ENCODE results near the gene XRCC6. TPM values are rescaled to one million over a fixed set of nuclear protein-coding genes. Genes with fewer than 3 reads are reported as not detected.
A peak's percentile ranks its signal among the peaks of the same experiment; 100 is the strongest.
"Not testable (repeated sequence)": the region's sequence is repeated elsewhere in the genome, so short reads cannot be mapped to it uniquely, and the experiment has no call there.

Gene XRCC6
- total RNA-seq, 8 experiments from 2014 or later = 205 to 384 (median 275) TPM

- Histone ChIP-seq H3K27ac (no peak overlapping the region), H3K4me3 (no peak overlapping the region), H3K4me1 (replicated peaks in 1 of 2) (peaks cover 0 to under 1% of the 10 kb centered on the region in 2 donors)
- WGBS, 10 experiments = 83 to 100% (median 100%) methylated on average over 1 to 2 of the region's 2 CpGs; no CpG with 5 or more reads in 3 of the 10 experiments
- ATAC-seq (replicated peaks in 6 of 8) = no peak
- in situ Hi-C loops (cut with MboI; ENCODE audit: low pct_unique_long_range_greater_than_20kb in 2 of 9, low sequenced_read_pairs in 9 of 9, unreplicated experiment in 9 of 9) = no loop called here
Measured at GRCh38 chr22:41661713-41662112, 40.6 kb downstream of the XRCC6 start.

- 100% methylated on average over 4 of the region's 9 CpGs; no CpG with 5 or more reads in 9 of the 10 experiments for WGBS, 10 experiments
- H3K4me3 ChIP-seq; H3K27ac ChIP-seq; H3K4me1 ChIP-seq (replicated peaks in 1 of 2); in situ Hi-C loops (cut with MboI; ENCODE audit: low pct_unique_long_range_greater_than_20kb in 2 of 9, low sequenced_read_pairs in 9 of 9, unreplicated experiment in 9 of 9); ATAC-seq (replicated peaks in 6 of 8): not testable (repeated sequence)
Measured at GRCh38 chr22:41663594-41663993, 42.5 kb downstream of the XRCC6 start.

GRCh38 chr22:41664490-41664889 is 43.4 kb downstream of the XRCC6 start:
- Histone ChIP-seq H3K4me3 (no peak overlapping the region), H3K27ac (no peak overlapping the region), H3K4me1 (replicated peaks in 1 of 2) (peaks cover 4 to 7% of the 10 kb centered on the region in 2 donors)
- ATAC-seq (replicated peaks in 6 of 8) = no peak
- in situ Hi-C loops (cut with MboI; ENCODE audit: low pct_unique_long_range_greater_than_20kb in 2 of 9, low sequenced_read_pairs in 9 of 9, unreplicated experiment in 9 of 9) = no loop called here

- Histone ChIP-seq H3K27ac (no peak overlapping the region), H3K4me1 (replicated peaks in 1 of 2) (peaks cover 4 to 7% of the 10 kb centered on the region in 2 donors), H3K4me3 (no peak overlapping the region)
- 60 to 100% (median 94%) methylated on average over 1 to 2 of the region's 3 CpGs; no CpG with 5 or more reads in 5 of the 10 experiments for WGBS, 10 experiments
- ATAC-seq (replicated peaks in 6 of 8) = no peak
- in situ Hi-C loops (cut with MboI; ENCODE audit: low pct_unique_long_range_greater_than_20kb in 2 of 9, low sequenced_read_pairs in 9 of 9, unreplicated experiment in 9 of 9) = no loop called here
Measured at GRCh38 chr22:41664951-41665350, 43.9 kb downstream of the XRCC6 start.

GRCh38 chr22:41668971-41669911 is 48.1 kb downstream of the XRCC6 start:
- ATAC-seq (replicated peaks in 6 of 8) = no peak
- no peak overlapping the region for H3K27ac ChIP-seq
- 0 to 94% (median 80%) methylated on average over 3 to 13 of the region's 21 CpGs; no CpG with 5 or more reads in 1 of the 10 experiments for WGBS, 10 experiments
- no peak overlapping the region for H3K4me3 ChIP-seq
- H3K4me1 ChIP-seq (replicated peaks in 1 of 2) = peaks cover 4 to 7% of the 10 kb centered on the region in 2 donors
- in situ Hi-C loops (cut with MboI; ENCODE audit: low pct_unique_long_range_greater_than_20kb in 2 of 9, low sequenced_read_pairs in 9 of 9, unreplicated experiment in 9 of 9) = no loop called here

- in situ Hi-C loops (cut with MboI; ENCODE audit: low pct_unique_long_range_greater_than_20kb in 2 of 9, low sequenced_read_pairs in 9 of 9, unreplicated experiment in 9 of 9); H3K4me3 ChIP-seq; ATAC-seq (replicated peaks in 6 of 8); H3K27ac ChIP-seq; H3K4me1 ChIP-seq (replicated peaks in 1 of 2): not testable (repeated sequence)
- WGBS, 10 experiments = 60 to 100% (median 90%) methylated on average over 1 to 7 of the region's 10 CpGs; no CpG with 5 or more reads in 3 of the 10 experiments
Measured at GRCh38 chr22:41672096-41672495, 51.0 kb downstream of the XRCC6 start.

GRCh38 chr22:41672780-41673509 is 51.9 kb downstream of the XRCC6 start:
- Histone ChIP-seq H3K27ac (no peak overlapping the region), H3K4me1 (replicated peaks in 1 of 2) (no peaks in the 10 kb centered on the region), H3K4me3 (no peak overlapping the region)
- WGBS, 10 experiments = 59 to 100% (median 83%) methylated on average over 1 to 5 of the region's 6 CpGs; no CpG with 5 or more reads in 1 of the 10 experiments
- in situ Hi-C loops (cut with MboI; ENCODE audit: low pct_unique_long_range_greater_than_20kb in 2 of 9, low sequenced_read_pairs in 9 of 9, unreplicated experiment in 9 of 9) = no loop called here
- ATAC-seq (replicated peaks in 6 of 8) = peak in 3 of 8 experiments; percentile 23 to 49 (median 37)

GRCh38 chr22:41674846-41675340 is 53.8 kb downstream of the XRCC6 start:
- H3K4me3 ChIP-seq = no peak overlapping the region
- 79 to 100% (median 92%) methylated on average over 1 to 9 of the region's 12 CpGs; no CpG with 5 or more reads in 4 of the 10 experiments for WGBS, 10 experiments
- in situ Hi-C loops (cut with MboI; ENCODE audit: low pct_unique_long_range_greater_than_20kb in 2 of 9, low sequenced_read_pairs in 9 of 9, unreplicated experiment in 9 of 9) = loop anchor here in 1 of 9 experiments (25.0 kb wide), 1 partner anchor 262 kb away; the partner anchor contains the start of genes CENPM and TNFRSF13C
- H3K27ac ChIP-seq = no peak overlapping the region
- no peak for ATAC-seq (replicated peaks in 6 of 8)
- H3K4me1 ChIP-seq (replicated peaks in 1 of 2) = no peaks in the 10 kb centered on the region

- in situ Hi-C loops (cut with MboI; ENCODE audit: low pct_unique_long_range_greater_than_20kb in 2 of 9, low sequenced_read_pairs in 9 of 9, unreplicated experiment in 9 of 9) = loop anchor here in 1 of 9 experiments (25.0 kb wide), 1 partner anchor 261 kb away; the partner anchor contains the start of genes CENPM and TNFRSF13C
- no peaks in the 10 kb centered on the region for H3K4me1 ChIP-seq (replicated peaks in 1 of 2)
- no peak overlapping the region for H3K27ac ChIP-seq
- no peak overlapping the region for H3K4me3 ChIP-seq
- 83 to 100% (median 96%) methylated on average over 1 to 4 of the region's 4 CpGs; no CpG with 5 or more reads in 3 of the 10 experiments for WGBS, 10 experiments
- no peak for ATAC-seq (replicated peaks in 6 of 8)
Measured at GRCh38 chr22:41676134-41676533, 55.0 kb downstream of the XRCC6 start.

- WGBS, 10 experiments = 18 to 88% (median 67%) methylated on average over 1 to 14 of the region's 14 CpGs; no CpG with 5 or more reads in 2 of the 10 experiments
- Histone ChIP-seq H3K4me3 (peak overlapping the region; percentile 48 to 63 (median 57)), H3K4me1 (replicated peaks in 1 of 2) (no peaks in the 10 kb centered on the region), H3K27ac (peak overlapping the region in 1 of 2 donors; percentile 94)
- in situ Hi-C loops (cut with MboI; ENCODE audit: low pct_unique_long_range_greater_than_20kb in 2 of 9, low sequenced_read_pairs in 9 of 9, unreplicated experiment in 9 of 9) = loop anchor here in 1 of 9 experiments (25.0 kb wide), 1 partner anchor 256 kb away; the partner anchor contains the start of genes CENPM and TNFRSF13C
- ATAC-seq (replicated peaks in 6 of 8) = peak in 6 of 8 experiments; percentile 3 to 36 (median 15)
Measured at GRCh38 chr22:41681616-41682015, 60.5 kb downstream of the XRCC6 start.

GRCh38 chr22:41682033-41682807 is 61.1 kb downstream of the XRCC6 start:
- WGBS, 10 experiments = 20 to 68% (median 43%) methylated on average over 9 to 29 of the region's 50 CpGs; no CpG with 5 or more reads in 1 of the 10 experiments
- Histone ChIP-seq H3K27ac (peak overlapping the region; percentile 91 to 94), H3K4me3 (peak overlapping the region; percentile 48 to 63 (median 57)), H3K4me1 (replicated peaks in 1 of 2) (no peaks in the 10 kb centered on the region)
- in situ Hi-C loops (cut with MboI; ENCODE audit: low pct_unique_long_range_greater_than_20kb in 2 of 9, low sequenced_read_pairs in 9 of 9, unreplicated experiment in 9 of 9) = loop anchor here in 1 of 9 experiments (25.0 kb wide), 1 partner anchor 255 kb away; the partner anchor contains the start of genes CENPM and TNFRSF13C
- ATAC-seq (replicated peaks in 6 of 8) = peak; percentile 93 to 98 (median 97)

- in situ Hi-C loops (cut with MboI; ENCODE audit: low pct_unique_long_range_greater_than_20kb in 2 of 9, low sequenced_read_pairs in 9 of 9, unreplicated experiment in 9 of 9) = loop anchor here in 1 of 9 experiments (25.0 kb wide), 1 partner anchor 254 kb away; the partner anchor contains the start of genes CENPM and TNFRSF13C
- WGBS, 10 experiments = 78 to 100% (median 97%) methylated on average over 2 to 8 of the region's 9 CpGs; no CpG with 5 or more reads in 6 of the 10 experiments
- no peak for ATAC-seq (replicated peaks in 6 of 8)
- Histone ChIP-seq H3K27ac (peak overlapping the region; percentile 91 to 94), H3K4me1 (replicated peaks in 1 of 2) (peaks cover 0 to 5% of the 10 kb centered on the region in 2 donors), H3K4me3 (peak overlapping the region; percentile 48 to 63 (median 57))
Measured at GRCh38 chr22:41683052-41683451, 62.0 kb downstream of the XRCC6 start.

Data from motor neuron (in vitro differentiated cells).